MCF 10A (cell line): ENCODE data around the gene SGSM1. TPM values are rescaled to one million over a fixed set of nuclear protein-coding genes. Genes with fewer than 3 reads are reported as not detected.

Source experiments
- BruUV-seq: library from RNA; stranded (reverse); fragments of 400-500 nt; replicated peaks from 2 replicates; lab custom pipeline; 2021; lab: Mats Ljungman, UMichigan
- CTCF ChIA-PET: fragments of 300-600 bp; sonication (Branson Sonifier 250); formaldehyde crosslinking; extraction: SDS; loops from one replicate; lab custom pipeline; 2021; ENCODE audit warnings: antibody characterized with exemption, inconsistent platforms; lab: Yijun Ruan, JAX
- POLR2A ChIA-PET: fragments of 300-600, 350-650 bp; sonication (Branson Sonifier 250); formaldehyde crosslinking; extraction: SDS; loops from one replicate; lab custom pipeline; 2020; ENCODE audit warnings: antibody characterized with exemption, inconsistent platforms; lab: Yijun Ruan, JAX
- DNase-seq: peaks from one replicate; pipeline ENCODE4 v3.0.0-alpha.2; 2018; ENCODE audit not compliant: unreplicated experiment
- H3K27ac Mint-ChIP-seq: one replicate; pipeline ENCODE4 v1.8.0; 2022; ENCODE audit warnings: mild to moderate bottlenecking, low read depth, mixed read lengths; ENCODE audit not compliant: unreplicated experiment
- H3K27me3 Mint-ChIP-seq: one replicate; pipeline ENCODE4 v1.8.0; 2022; ENCODE audit warnings: mixed read lengths; ENCODE audit not compliant: insufficient read depth, unreplicated experiment
- H3K36me3 Mint-ChIP-seq: one replicate; pipeline ENCODE4 v1.8.0; 2022; ENCODE audit warnings: mild to moderate bottlenecking, moderate library complexity, mixed read lengths; ENCODE audit not compliant: insufficient read depth, unreplicated experiment
- H3K4me1 Mint-ChIP-seq: one replicate; pipeline ENCODE4 v1.8.0; 2022; ENCODE audit warnings: mixed read lengths; ENCODE audit not compliant: insufficient read depth, unreplicated experiment
- H3K4me3 Mint-ChIP-seq: one replicate; pipeline ENCODE4 v1.8.0; 2022; ENCODE audit warnings: mild to moderate bottlenecking, moderate library complexity, mixed read lengths; ENCODE audit not compliant: unreplicated experiment
- H3K9me3 Mint-ChIP-seq: one replicate; pipeline ENCODE4 v1.8.0; 2022; ENCODE audit warnings: mixed read lengths; ENCODE audit not compliant: unreplicated experiment
- CTCF ChIP-seq: fragments of 200-600 bp; IDR thresholded peaks from one replicate; pipeline ENCODE4 v1.8.0; 2022; ENCODE audit warnings: antibody characterized with exemption, mild to moderate bottlenecking; ENCODE audit not compliant: unreplicated experiment
- intact Hi-C: fragments of 100-400 bp; cut with micrococcal nuclease; formaldehyde crosslinking; loops from 2 replicates; pipeline ENCODE4 v1.14.1; 2022
- total RNA-seq: library from RNA; stranded (reverse); gene quantifications from 2 replicates; pipeline ENCODE4 v1.2.3, GENCODE V29; 2022

Gene SGSM1
- total RNA-seq, 1 experiment from 2014 or later: 0.14 TPM

- Mint-ChIP-seq H3K9me3 (no peaks in the 10 kb centered on the region), H3K36me3 (peaks cover 6% of the 10 kb centered on the region), H3K4me3 (no peak overlapping the region), H3K4me1 (no peaks in the 10 kb centered on the region), H3K27me3 (peaks cover 65% of the 10 kb centered on the region), H3K27ac (no peak overlapping the region)
- no peak for DNase-seq
- TF ChIP-seq CTCF: no peak
- BruUV-seq: no TSS peak
- ChIA-PET POLR2A (no interaction called here), CTCF (interaction anchor here (1.0 to 1.1 kb wide), 2 partner anchors 27 to 43 kb away, joined by 3 to 4 read pairs; no protein-coding TSS in a partner anchor)
- intact Hi-C loops: no loop called here
Observed at GRCh38 chr22:24824915-24825314, 18.9 kb downstream of the SGSM1 start.

GRCh38 chr22:24826710-24827285 is 20.8 kb downstream of the SGSM1 start:
- no TSS peak for BruUV-seq
- TF ChIP-seq CTCF: no peak
- peaks cover 64% of the 10 kb centered on the region for H3K27me3 Mint-ChIP-seq
- ChIA-PET CTCF (interaction anchor here (0.6 to 2.1 kb wide), 2 partner anchors 17 to 23 kb away, joined by 3 to 8 read pairs; no protein-coding TSS in a partner anchor), POLR2A (no interaction called here)
- no peaks in the 10 kb centered on the region for H3K9me3 Mint-ChIP-seq
- H3K36me3 Mint-ChIP-seq: peaks cover 6% of the 10 kb centered on the region
- no peaks in the 10 kb centered on the region for H3K4me1 Mint-ChIP-seq
- DNase-seq: no peak
- no peak overlapping the region for H3K27ac Mint-ChIP-seq
- intact Hi-C loops: no loop called here
- no peak overlapping the region for H3K4me3 Mint-ChIP-seq

- Mint-ChIP-seq H3K4me3 (no peak overlapping the region), H3K36me3 (peaks cover 6% of the 10 kb centered on the region), H3K27me3 (peaks cover 64% of the 10 kb centered on the region), H3K9me3 (no peaks in the 10 kb centered on the region), H3K4me1 (no peaks in the 10 kb centered on the region), H3K27ac (no peak overlapping the region)
- intact Hi-C loops: no loop called here
- BruUV-seq: no TSS peak
- POLR2A ChIA-PET: interaction anchor here (0.5 kb wide), 1 partner anchor 49 kb away, joined by 4 read pairs; no protein-coding TSS in a partner anchor
- CTCF ChIA-PET: interaction anchor here (0.6 to 2.1 kb wide), 4 partner anchors 17 to 70 kb away, joined by 3 to 8 read pairs (median 4); no protein-coding TSS in a partner anchor
- no peak for DNase-seq
- no peak for TF ChIP-seq CTCF
Observed at GRCh38 chr22:24827296-24827695, 21.3 kb downstream of the SGSM1 start.

- DNase-seq: no peak
- POLR2A ChIA-PET: interaction anchor here (0.7 kb wide), 1 partner anchor 327 kb away, joined by 3 read pairs; no protein-coding TSS in a partner anchor
Observed at GRCh38 chr22:24830205-24830979, 24.4 kb downstream of the SGSM1 start.

More at GRCh38 chr22:24830205-24830979, 24.4 kb downstream of the SGSM1 start:
- Mint-ChIP-seq H3K9me3 (no peaks in the 10 kb centered on the region), H3K27ac (no peak overlapping the region), H3K4me1 (no peaks in the 10 kb centered on the region), H3K27me3 (peaks cover 70% of the 10 kb centered on the region), H3K36me3 (peaks cover 6% of the 10 kb centered on the region), H3K4me3 (no peak overlapping the region)
- BruUV-seq: no TSS peak
- intact Hi-C loops: no loop called here
- no peak for TF ChIP-seq CTCF
- CTCF ChIA-PET: interaction anchor here (0.6 to 1.8 kb wide), 5 partner anchors 20 to 138 kb away, joined by 3 to 9 read pairs (median 6); no protein-coding TSS in a partner anchor
